ENCODE measurements around the gene C3orf22.
"Not testable (repeated sequence)": the region's sequence is repeated elsewhere in the genome, so short reads cannot be mapped to it uniquely, and the experiment has no call there.

The C3orf22 gene

GRCh38 chr3:126534716-126535115, 24.0 kb downstream of the C3orf22 start:
- not testable (repeated sequence) for H3K4me3 ChIP-seq (ENCODE audit: low read depth, low read length); H3K9ac ChIP-seq (ENCODE audit: low read depth, low read length); H3K27ac ChIP-seq (ENCODE audit: low read depth, low read length); H3K4me1 ChIP-seq (ENCODE audit: control insufficient read depth, insufficient read depth, low read length); H3K9me3 ChIP-seq (ENCODE audit: control insufficient read depth, insufficient read depth, low read length); H3K27me3 ChIP-seq (ENCODE audit: control insufficient read depth, insufficient read depth, low read length); H3K36me3 ChIP-seq (ENCODE audit: control insufficient read depth, insufficient read depth, low read length)

GRCh38 chr3:126533506-126533905, 25.2 kb downstream of the C3orf22 start:
- H3K36me3 ChIP-seq (ENCODE audit: control insufficient read depth, insufficient read depth, low read length), result no peaks in the 10 kb centered on the region
- no peak overlapping the region for H3K27ac ChIP-seq (ENCODE audit: low read depth, low read length)
- H3K27me3 ChIP-seq (ENCODE audit: control insufficient read depth, insufficient read depth, low read length), result no peaks in the 10 kb centered on the region
- H3K9me3 ChIP-seq (ENCODE audit: control insufficient read depth, insufficient read depth, low read length), result no peaks in the 10 kb centered on the region
- no peak overlapping the region for H3K9ac ChIP-seq (ENCODE audit: low read depth, low read length)
- H3K4me3 ChIP-seq (ENCODE audit: low read depth, low read length), result no peak overlapping the region
- no peaks in the 10 kb centered on the region for H3K4me1 ChIP-seq (ENCODE audit: control insufficient read depth, insufficient read depth, low read length)

- Histone ChIP-seq H3K9ac (ENCODE audit: low read depth, low read length) (no peak overlapping the region), H3K27me3 (ENCODE audit: control insufficient read depth, insufficient read depth, low read length) (no peaks in the 10 kb centered on the region), H3K4me3 (ENCODE audit: low read depth, low read length) (no peak overlapping the region), H3K9me3 (ENCODE audit: control insufficient read depth, insufficient read depth, low read length) (no peaks in the 10 kb centered on the region), H3K27ac (ENCODE audit: low read depth, low read length) (no peak overlapping the region), H3K36me3 (ENCODE audit: control insufficient read depth, insufficient read depth, low read length) (no peaks in the 10 kb centered on the region), H3K4me1 (ENCODE audit: control insufficient read depth, insufficient read depth, low read length) (no peaks in the 10 kb centered on the region)
These were observed 27.7 kb downstream of the C3orf22 start for GRCh38 chr3:126531051-126531330.

GRCh38 chr3:126530171-126531050, 28.3 kb downstream of the C3orf22 start:
- H3K27me3 ChIP-seq (ENCODE audit: control insufficient read depth, insufficient read depth, low read length), result no peaks in the 10 kb centered on the region
- H3K36me3 ChIP-seq (ENCODE audit: control insufficient read depth, insufficient read depth, low read length), result no peaks in the 10 kb centered on the region
- H3K4me1 ChIP-seq (ENCODE audit: control insufficient read depth, insufficient read depth, low read length), result no peaks in the 10 kb centered on the region
- H3K9ac ChIP-seq (ENCODE audit: low read depth, low read length), result no peak overlapping the region
- H3K9me3 ChIP-seq (ENCODE audit: control insufficient read depth, insufficient read depth, low read length), result no peaks in the 10 kb centered on the region
- no peak overlapping the region for H3K4me3 ChIP-seq (ENCODE audit: low read depth, low read length)
- H3K27ac ChIP-seq (ENCODE audit: low read depth, low read length), result no peak overlapping the region

GRCh38 chr3:126529585-126530170, 29.1 kb downstream of the C3orf22 start:
- H3K27me3 ChIP-seq (ENCODE audit: control insufficient read depth, insufficient read depth, low read length), result no peaks in the 10 kb centered on the region; the same call in 1 of the 2 replicates
- H3K4me1 ChIP-seq (ENCODE audit: control insufficient read depth, insufficient read depth, low read length), result no peaks in the 10 kb centered on the region
- H3K36me3 ChIP-seq (ENCODE audit: control insufficient read depth, insufficient read depth, low read length), result no peaks in the 10 kb centered on the region
- no peaks in the 10 kb centered on the region for H3K9me3 ChIP-seq (ENCODE audit: control insufficient read depth, insufficient read depth, low read length)
- no peak overlapping the region for H3K9ac ChIP-seq (ENCODE audit: low read depth, low read length)
- no peak overlapping the region for H3K27ac ChIP-seq (ENCODE audit: low read depth, low read length)
- no peak overlapping the region for H3K4me3 ChIP-seq (ENCODE audit: low read depth, low read length)

GRCh38 chr3:126528800-126529541, 29.8 kb downstream of the C3orf22 start:
- Histone ChIP-seq H3K4me1 (ENCODE audit: control insufficient read depth, insufficient read depth, low read length) (no peaks in the 10 kb centered on the region), H3K36me3 (ENCODE audit: control insufficient read depth, insufficient read depth, low read length) (no peaks in the 10 kb centered on the region), H3K9me3 (ENCODE audit: control insufficient read depth, insufficient read depth, low read length) (no peaks in the 10 kb centered on the region), H3K27me3 (ENCODE audit: control insufficient read depth, insufficient read depth, low read length) (no peaks in the 10 kb centered on the region; the same call in 1 of the 2 replicates), H3K27ac (ENCODE audit: low read depth, low read length) (no peak overlapping the region), H3K9ac (ENCODE audit: low read depth, low read length) (no peak overlapping the region), H3K4me3 (ENCODE audit: low read depth, low read length) (no peak overlapping the region)

- no peaks in the 10 kb centered on the region for H3K36me3 ChIP-seq (ENCODE audit: control insufficient read depth, insufficient read depth, low read length)
- no peak overlapping the region for H3K27ac ChIP-seq (ENCODE audit: low read depth, low read length)
- no peaks in the 10 kb centered on the region for H3K9me3 ChIP-seq (ENCODE audit: control insufficient read depth, insufficient read depth, low read length)
- no peaks in the 10 kb centered on the region; the same call in 1 of the 2 replicates for H3K4me1 ChIP-seq (ENCODE audit: control insufficient read depth, insufficient read depth, low read length)
- no peak overlapping the region for H3K4me3 ChIP-seq (ENCODE audit: low read depth, low read length)
- H3K9ac ChIP-seq (ENCODE audit: low read depth, low read length), result no peak overlapping the region
- H3K27me3 ChIP-seq (ENCODE audit: control insufficient read depth, insufficient read depth, low read length), result peaks cover 4% of the 10 kb centered on the region
These were observed 30.3 kb downstream of the C3orf22 start for GRCh38 chr3:126528419-126528799.

GRCh38 chr3:126527455-126528211, 31.1 kb downstream of the C3orf22 start:
- H3K27ac ChIP-seq (ENCODE audit: low read depth, low read length), result no peak overlapping the region
- H3K27me3 ChIP-seq (ENCODE audit: control insufficient read depth, insufficient read depth, low read length), result peaks cover 11% of the 10 kb centered on the region
- H3K36me3 ChIP-seq (ENCODE audit: control insufficient read depth, insufficient read depth, low read length), result no peaks in the 10 kb centered on the region
- H3K9ac ChIP-seq (ENCODE audit: low read depth, low read length), result no peak overlapping the region
- no peak overlapping the region for H3K4me3 ChIP-seq (ENCODE audit: low read depth, low read length)
- H3K4me1 ChIP-seq (ENCODE audit: control insufficient read depth, insufficient read depth, low read length), result no peaks in the 10 kb centered on the region; the same call in 1 of the 2 replicates
- no peaks in the 10 kb centered on the region for H3K9me3 ChIP-seq (ENCODE audit: control insufficient read depth, insufficient read depth, low read length)

GRCh38 chr3:126527006-126527405, 31.7 kb downstream of the C3orf22 start:
- no peaks in the 10 kb centered on the region for H3K36me3 ChIP-seq (ENCODE audit: control insufficient read depth, insufficient read depth, low read length)
- H3K9ac ChIP-seq (ENCODE audit: low read depth, low read length), result no peak overlapping the region
- H3K27me3 ChIP-seq (ENCODE audit: control insufficient read depth, insufficient read depth, low read length), result peaks cover 14% of the 10 kb centered on the region
- H3K4me3 ChIP-seq (ENCODE audit: low read depth, low read length), result no peak overlapping the region
- no peak overlapping the region for H3K27ac ChIP-seq (ENCODE audit: low read depth, low read length)
- H3K9me3 ChIP-seq (ENCODE audit: control insufficient read depth, insufficient read depth, low read length), result no peaks in the 10 kb centered on the region
- H3K4me1 ChIP-seq (ENCODE audit: control insufficient read depth, insufficient read depth, low read length), result no peaks in the 10 kb centered on the region; the same call in 1 of the 2 replicates

- no peak overlapping the region for H3K9ac ChIP-seq (ENCODE audit: low read depth, low read length)
- H3K9me3 ChIP-seq (ENCODE audit: control insufficient read depth, insufficient read depth, low read length), result no peaks in the 10 kb centered on the region
- no peaks in the 10 kb centered on the region for H3K36me3 ChIP-seq (ENCODE audit: control insufficient read depth, insufficient read depth, low read length)
- no peak overlapping the region for H3K27ac ChIP-seq (ENCODE audit: low read depth, low read length)
- H3K27me3 ChIP-seq (ENCODE audit: control insufficient read depth, insufficient read depth, low read length), result peaks cover 14% of the 10 kb centered on the region
- no peak overlapping the region for H3K4me3 ChIP-seq (ENCODE audit: low read depth, low read length)
- no peaks in the 10 kb centered on the region; the same call in 1 of the 2 replicates for H3K4me1 ChIP-seq (ENCODE audit: control insufficient read depth, insufficient read depth, low read length)
These were observed 32.1 kb downstream of the C3orf22 start for GRCh38 chr3:126526668-126527005.
